Activated CD4-positive, alpha-beta T cell treated with anti-CD3 and anti-CD28 coated beads, Interleukin-2, amount 50 U/mL, for 1 hour (primary cell): ENCODE measurements around the gene ACSM5.

Experiments
- DNase-seq: peaks from one replicate; pipeline ENCODE4 v3.0.0-alpha.2; 2020

ACSM5 gene, protein sequence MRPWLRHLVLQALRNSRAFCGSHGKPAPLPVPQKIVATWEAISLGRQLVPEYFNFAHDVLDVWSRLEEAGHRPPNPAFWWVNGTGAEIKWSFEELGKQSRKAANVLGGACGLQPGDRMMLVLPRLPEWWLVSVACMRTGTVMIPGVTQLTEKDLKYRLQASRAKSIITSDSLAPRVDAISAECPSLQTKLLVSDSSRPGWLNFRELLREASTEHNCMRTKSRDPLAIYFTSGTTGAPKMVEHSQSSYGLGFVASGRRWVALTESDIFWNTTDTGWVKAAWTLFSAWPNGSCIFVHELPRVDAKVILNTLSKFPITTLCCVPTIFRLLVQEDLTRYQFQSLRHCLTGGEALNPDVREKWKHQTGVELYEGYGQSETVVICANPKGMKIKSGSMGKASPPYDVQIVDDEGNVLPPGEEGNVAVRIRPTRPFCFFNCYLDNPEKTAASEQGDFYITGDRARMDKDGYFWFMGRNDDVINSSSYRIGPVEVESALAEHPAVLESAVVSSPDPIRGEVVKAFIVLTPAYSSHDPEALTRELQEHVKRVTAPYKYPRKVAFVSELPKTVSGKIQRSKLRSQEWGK

DNA sequence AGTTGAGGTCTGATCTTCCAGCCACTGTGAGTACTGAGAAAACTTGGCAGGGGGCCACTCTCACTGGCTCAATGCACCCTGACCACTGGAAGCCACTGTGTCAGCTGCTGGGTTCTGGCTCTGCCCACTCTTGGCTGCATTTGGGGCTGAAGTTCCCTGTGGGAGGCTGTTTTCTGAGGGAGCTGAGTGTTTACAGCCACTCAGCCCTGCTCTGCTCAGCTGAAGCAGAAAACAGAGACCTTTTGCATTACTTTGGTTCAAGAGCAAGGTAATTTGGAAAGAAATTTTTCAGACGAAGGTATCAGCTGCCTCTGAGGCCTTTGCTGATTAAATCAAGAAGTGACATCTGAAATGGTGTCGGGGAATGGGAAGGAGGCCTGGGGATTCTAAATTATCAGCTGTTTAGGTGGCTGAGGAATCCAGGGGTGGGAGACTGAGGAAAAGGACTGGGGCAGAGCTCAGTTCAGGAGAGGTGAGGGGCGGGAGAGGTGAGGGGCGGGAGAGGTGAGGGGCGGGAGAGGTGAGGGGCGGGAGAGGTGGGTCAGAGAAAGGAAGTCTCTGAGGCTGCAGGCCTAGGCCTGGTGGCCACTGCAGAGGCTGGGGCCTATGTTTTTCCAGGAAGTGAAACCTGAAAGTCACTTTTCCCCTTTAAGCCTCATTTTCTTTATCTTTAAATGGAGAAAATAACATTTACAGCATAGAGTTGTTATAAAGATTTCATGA is at the start of gene ACSM5:
Gene ACSM5 (plus strand): TSS at position 137 of the 723 bp plus-strand sequence. CDS start 1,951 bp downstream, outside the sequence.
- no peak for DNase-seq

DNA sequence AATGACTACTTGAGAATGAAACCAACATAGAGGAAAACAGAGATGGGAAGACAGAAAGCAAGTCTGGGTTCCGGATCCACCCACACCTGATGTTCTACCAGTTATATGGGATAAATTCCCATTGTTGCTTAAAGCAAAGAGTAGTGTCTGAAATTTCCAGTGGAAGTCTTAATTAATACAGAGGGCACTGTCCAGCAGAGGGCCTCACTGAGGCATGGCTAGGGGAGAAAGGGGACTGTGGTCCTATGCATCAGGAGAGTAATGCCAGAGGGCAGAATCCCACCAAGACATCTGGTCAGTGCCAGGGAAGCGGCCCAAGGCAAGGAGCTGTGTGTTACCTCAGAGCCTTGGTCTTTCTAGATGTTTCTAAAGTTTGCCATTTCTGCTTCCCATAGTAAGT is 49.3 kb upstream of the ACSM5 start:
- DNase-seq: no peak

DNA sequence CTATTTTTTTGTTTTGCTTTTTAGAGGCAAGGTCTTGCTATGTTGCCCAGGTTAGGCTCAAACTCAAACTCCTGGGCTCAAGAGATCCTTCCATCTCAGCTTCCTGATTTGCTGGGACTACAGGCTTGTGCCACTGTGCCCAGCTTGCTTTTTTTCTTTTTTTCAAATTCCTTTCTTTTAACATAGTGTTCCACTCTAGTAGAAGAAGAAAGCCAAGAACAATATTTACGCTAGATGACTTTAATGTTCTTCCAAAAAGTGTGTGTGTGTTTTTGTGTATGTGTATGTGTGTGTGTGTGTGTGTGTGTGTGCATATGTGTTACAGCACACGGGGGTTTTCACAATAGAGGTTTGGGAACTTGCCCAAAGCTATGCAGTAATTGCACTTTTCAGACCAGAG is 46.1 kb upstream of the ACSM5 start:
- no peak for DNase-seq

DNA sequence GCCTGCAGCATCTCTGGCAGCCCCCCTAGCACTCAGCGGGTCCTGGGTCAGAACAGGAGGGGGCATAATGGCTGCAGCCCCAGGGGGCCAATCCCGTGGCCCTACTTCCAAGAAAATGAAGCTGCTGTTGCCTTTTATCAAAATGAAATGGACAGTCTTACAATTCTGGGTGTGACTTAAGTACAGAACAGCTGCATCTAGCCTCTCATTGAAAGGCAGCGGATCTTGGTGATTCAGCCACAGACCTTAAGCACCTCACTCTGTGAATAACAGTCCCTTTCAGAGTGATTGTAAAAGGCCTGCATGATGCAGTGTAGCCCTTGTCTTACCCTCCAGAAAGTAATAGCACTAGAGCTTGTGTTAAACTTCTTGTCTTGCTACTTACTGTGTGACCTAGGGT is 45.3 kb upstream of the ACSM5 start:
- no peak for DNase-seq

DNA sequence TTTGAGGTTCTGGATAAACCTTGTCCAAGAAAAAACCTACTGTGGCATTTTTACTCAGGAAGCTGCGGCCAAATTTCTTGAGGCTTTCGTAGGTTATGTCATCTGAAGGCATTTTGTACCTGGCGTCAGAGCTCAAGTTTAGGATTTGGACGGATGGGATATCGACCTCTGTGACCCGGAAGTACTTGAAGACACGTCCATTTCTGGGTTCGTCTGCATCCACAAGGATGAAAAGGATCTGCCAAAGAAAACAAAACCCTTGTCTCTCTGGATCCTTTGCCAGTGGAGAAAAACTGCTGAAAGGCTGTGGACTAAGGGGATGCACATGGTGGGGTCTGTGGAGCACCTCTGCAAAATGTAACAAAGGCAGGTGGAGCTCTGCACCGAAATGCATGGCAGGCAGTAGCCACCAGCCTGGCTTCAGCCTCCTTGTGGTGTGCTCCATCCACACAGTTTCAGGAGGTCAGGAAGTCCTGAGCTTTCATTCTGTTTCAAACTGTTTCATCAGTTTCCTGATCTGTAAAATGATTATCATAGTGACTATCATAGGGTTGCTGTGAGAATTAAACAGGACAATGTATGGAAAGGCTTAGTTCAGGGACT is 39.8 kb upstream of the ACSM5 start:
- no peak for DNase-seq

DNA sequence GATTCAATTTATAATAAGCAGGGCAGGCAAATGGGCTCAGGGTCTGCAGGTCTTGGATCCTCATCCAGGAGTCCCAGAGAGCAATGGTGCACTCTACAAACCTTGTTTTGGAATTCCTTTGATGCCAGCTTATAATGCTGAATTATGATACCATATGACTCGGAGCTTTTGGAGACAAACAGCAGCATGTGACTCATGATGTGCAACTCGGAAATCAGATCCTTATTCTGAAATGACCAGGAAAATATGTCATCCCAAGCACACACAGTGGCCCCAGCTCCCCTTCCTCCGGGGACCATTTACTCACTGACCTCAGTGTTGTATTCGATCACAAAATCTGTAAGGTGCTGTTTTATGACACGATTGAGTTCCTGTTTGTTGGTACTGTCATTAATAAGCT is 36.6 kb upstream of the ACSM5 start:
- no peak for DNase-seq

DNA sequence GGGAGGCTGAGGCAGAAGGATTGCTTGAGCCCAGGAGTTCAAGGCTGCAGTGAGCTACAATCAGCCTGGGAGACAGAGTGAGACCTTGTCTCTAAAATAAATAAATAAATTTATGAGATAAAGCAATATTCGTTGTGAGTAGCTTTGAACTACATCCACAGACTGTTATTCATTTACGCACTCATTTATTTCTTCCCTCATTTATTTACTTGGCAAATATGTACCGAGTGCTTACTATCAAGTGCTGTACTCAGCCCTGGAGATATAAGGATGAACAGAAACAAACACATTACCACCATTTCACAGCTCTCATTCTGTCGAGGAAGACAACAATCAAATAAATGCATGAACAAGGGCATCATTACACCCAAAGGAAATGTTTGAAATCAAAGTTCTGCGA is 32.2 kb upstream of the ACSM5 start:
- DNase-seq: no peak

DNA sequence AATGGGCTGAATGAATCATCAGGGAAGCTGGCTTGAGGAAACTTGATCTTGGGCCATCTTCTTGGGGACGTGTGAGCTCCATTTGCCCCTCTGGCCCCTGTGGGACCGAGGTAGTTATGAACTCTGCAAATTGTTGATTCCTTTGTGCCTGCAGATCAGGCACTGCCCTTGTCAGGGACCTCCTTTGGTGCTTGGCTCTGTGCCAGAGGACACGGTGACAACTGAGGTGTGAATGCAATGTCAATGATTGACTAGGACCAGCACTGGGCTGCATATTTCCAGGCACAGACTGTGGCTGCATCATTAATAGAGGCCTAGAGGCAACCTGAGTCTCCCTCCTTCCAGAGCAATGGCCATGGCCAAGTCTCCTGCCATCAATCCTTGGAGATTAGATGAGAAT is 28.6 kb upstream of the ACSM5 start:
- DNase-seq: no peak

DNA sequence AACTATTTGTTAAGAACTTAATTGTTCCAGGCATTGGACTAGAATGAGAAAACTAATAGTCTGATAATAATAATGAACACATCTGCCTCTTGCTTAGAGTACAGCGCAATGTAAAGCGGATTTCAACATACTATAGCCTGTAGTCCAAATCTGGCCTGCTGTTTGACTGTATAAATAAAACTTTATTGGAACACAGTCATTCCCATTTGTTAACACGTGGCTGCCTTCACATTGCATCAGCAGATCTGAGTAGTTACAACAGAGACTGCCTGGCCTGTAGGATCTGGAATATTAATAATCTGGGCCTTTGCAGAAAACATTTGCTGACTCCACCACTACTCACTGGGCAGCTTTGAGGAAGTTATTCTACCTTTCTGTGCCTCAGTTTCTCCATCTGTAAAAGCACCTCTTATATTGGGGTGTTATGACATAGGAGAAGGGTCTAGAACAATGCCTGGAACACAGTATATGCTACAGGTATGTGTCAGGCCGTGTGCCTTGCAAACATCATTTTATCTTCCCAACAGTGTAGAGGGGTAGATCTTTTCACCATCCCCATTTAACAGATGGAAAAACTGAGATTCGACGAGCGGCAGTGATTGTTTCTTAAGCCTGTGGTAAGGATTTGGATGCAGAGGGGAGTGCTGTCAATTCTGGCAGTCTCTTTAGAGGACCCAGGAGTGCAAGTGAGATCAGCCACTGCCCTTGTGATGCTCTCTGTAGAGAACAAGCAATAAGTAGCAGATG is 27.0 kb upstream of the ACSM5 start:
- DNase-seq: no peak

DNA sequence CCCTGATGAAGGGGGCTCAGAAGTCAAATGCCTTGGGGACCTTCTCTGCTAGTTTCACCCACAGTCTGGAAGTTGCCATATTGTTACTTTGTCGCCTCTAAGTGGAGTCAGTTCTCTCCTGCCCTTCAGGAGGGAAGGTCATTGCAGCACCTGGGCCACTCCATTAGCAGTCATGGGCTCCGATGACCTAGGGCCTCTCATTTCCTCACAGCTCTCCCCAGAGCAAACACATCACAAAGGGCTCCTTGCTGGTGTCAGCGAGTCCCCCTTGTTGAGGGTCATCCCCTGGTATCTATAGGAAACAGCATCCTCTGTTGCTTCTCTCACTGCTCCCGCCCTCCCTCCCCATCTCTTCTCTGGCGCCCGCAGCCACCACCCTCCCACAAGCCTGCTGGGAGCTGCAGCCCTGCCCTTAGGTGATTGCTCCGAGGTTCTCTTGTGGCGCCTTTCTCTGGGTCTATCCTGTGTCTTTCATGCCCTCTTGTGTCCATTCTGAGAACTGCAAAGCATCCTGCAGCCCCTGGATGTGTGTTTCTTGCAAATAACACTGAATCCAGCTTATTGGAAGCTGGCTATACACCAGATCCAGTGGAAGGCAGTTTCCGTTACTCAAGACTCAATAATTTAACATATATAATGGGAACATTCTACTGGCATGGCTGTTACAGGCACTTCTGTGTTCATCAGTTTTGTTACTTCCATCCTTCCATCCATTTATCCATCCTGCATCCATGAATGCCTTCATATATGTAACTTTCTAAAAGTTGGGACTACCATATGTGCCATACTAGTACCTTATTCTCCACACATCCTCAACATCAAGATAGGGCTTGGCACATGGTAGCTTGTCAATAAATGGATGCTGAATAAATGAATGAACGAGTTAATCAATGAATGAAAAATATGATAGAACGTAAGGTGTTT is 26.0 kb upstream of the ACSM5 start:
- DNase-seq: peak; percentile 19

DNA sequence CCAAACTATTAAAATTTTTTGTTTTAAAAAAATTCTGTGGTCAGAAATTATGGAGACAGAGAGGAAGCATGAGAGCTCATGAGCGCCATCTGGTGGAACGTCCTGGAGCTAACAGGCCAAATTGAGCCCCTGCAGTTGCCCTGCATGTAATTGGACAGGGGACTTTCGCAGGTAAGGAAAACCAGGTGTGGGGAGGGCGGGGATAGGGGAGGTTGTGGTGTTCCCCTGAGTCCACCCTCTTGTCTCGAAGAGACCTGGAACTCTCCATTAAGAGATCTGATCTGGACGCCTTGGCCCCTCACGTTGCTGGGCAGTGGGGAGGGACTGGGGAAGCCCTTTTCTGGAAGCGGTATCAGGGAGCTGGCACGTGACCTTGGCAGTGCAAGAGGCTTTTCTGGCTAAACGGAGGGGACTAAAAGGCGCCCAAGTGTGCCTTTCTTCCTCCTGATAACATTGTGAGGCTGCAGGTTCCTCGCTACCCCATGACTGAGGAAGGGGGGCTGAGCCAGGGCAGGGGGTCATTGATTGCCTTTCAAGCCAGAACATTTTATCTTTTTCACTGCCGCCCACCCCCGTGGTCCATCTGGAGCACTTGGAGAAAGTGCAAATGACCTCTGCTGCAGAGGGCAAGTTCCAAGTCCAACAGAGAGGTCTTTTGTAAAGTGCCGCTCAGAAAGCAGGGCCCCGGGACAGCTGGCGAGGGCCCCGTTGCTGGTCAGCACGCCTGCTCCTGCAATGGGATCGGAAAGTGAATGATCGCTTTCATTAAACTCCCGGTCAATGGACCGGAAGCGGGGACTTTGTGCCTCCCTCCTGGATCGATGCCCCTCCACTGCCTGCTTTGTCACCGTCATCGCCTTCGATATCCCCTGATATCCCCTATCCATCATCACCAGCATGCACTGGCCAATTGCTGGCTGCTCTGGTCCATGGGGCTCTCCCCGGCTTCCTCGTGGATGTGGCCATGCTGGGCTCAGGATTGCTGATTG is 23.2 kb upstream of the ACSM5 start:
- DNase-seq: peak; percentile 52

DNA sequence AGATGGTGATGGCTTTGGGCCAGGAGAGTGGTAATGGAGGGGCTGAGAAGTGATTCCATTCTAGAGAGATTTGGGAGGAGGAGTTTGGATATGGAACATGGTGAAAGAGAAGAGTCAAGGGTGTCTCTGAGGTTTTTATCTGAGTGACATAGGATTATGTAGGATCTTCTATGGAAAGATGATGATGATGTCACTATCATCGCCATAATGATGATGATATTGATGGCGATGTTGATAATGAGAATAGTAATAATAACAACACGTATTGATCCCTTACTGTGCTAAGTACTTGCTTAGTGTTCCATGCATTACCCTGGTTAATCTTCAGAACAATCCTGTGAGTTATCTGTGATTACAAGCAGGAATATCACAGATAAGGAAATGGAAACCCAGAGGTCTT is 21.4 kb upstream of the ACSM5 start:
- no peak for DNase-seq

DNA sequence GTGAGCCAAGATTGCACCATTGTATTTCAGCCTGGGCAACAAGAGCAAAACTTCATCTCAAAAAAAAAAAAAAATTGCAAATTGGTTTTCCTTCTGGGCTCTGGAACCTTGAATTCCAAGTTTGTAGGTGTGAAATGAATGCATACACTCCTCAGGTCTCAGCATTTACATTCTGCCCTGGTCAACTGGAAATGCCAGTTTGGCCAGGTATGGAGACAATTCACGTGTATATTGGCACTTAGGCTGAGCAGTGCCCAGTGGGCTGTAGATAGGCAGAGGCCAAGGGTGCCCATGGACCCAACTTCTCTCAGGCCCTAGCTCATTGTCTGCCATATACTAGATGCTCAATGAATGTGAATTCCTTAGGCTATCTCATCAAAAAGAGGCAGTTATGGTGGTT is 20.5 kb upstream of the ACSM5 start:
- no peak for DNase-seq

DNA sequence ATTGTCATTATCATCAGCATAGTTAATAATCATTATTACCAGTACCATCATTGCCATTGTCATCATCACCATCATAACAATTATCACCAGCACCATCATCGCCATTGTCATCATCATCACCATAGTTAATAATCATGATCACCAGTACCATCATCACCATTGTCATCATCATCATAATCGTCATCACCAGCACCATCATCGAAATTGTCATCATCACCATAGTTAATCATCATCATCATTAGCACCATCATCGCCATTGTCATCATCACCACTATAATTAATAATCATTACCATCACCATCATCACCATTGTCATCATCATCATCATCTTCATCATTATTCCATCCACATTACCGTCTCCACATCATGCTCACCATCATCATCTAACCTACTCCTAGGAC is 18.3 kb upstream of the ACSM5 start:
- no peak for DNase-seq

DNA sequence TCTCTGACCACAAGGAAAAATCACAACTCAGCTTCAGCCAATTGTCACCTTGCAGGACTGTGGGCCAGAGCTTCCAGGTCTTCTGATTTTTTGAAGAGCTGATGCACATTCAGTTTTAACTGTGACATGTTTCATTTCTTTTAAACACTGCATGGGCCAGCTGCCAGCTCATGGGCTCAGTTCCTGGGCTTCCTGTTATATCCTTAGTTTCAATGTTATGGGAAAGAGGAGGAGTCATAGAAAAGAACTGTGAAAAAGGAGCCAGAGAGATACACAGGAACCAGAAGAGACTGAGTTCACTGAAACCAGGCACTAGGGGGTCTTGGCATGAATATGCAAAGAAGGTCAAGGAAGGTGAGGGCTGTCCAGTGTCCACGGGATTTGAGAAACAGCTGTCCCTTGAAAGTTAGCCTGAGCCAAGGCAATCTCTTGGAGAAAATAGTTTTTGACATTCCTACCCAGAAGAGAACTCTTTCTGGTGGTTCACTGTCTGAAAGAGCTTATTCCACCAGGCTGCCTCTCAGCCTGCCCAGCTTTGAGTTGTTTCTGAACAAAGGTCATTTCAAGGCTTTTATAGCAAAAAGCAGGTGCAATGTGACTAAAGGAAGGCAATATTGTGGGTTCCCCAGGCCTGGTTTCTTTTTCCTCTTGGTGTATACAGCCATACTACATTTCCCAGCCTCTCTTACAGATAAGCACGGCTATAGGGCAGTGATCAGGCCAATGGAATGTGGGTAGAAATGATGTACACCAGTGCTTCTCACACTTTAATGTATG is 15.3 kb upstream of the ACSM5 start:
- DNase-seq: no peak

DNA sequence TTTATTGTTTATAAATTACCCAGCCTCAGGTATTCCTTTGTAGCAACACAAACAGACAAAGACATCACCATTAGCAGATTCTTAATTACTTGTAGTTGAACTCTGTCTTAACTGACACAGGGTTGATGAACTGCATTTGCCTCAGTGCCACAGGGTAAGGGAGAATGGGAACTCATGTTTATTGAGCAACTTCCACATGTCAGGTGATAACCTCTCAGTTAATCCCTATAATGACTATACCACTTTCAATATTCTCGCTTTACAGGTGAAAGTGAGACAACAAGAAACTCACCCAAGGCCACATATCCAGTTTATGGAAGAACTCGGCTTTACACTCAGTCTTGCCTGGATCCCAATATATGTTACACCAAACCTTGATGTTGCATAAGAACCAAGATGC is 13.4 kb upstream of the ACSM5 start:
- DNase-seq: no peak

DNA sequence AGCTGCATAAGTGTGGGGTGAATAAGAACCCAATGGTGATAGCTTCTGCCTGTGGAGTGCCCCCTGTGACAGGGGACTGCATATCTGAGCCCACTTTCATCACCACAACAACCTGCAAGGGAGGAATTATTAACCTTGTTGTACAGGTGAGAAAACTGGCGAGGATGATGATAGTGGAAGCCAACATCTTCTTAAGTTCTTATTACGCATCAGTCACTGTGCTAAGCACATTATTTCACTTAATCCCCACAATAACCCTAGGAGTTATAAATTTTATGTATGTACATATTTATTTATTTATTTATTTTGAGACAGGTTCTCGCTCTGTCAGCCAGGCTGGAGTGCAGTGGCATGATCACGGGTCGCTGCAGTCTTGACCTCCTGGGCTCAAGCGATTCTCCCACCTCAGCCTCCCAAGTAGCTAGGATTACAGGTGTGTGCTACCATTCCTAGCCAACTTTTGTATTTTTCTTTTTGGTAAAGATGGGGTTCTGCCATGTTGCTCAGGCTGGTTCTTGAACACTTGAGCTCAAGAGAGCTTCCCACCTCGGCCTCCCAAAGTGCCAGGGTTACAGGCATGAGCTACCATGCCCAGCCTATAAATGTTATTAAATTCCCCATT is 12.4 kb upstream of the ACSM5 start:
- DNase-seq: no peak

DNA sequence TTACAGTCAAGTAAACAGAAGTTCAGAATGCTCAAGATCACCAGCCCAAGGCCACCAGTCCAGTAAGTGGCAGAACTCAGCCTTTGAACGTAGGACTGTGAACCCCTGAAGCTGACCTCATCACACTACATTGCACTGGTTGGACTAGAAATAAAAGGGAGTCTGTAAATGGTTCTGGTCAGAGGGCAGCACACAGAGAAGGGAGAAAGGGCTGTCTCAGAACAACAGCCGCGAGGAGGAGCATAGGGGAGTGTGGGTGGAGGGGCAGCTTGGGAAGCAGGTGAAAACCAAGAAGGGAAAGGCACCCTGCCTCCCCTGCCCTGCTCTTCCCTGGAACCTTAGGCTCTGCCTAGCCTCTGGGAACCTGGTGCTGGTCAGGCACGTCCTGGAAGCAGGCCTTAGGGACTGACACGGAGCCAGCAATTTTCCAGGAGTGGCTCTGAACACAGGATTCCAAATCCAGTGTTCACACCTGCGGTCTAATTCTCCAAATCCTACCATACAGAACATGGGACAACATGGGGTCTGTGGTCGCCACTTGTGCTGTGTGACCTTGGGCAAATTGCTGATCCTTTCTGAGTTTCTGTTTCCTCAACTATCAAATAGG is 11.8 kb upstream of the ACSM5 start:
- no peak for DNase-seq

DNA sequence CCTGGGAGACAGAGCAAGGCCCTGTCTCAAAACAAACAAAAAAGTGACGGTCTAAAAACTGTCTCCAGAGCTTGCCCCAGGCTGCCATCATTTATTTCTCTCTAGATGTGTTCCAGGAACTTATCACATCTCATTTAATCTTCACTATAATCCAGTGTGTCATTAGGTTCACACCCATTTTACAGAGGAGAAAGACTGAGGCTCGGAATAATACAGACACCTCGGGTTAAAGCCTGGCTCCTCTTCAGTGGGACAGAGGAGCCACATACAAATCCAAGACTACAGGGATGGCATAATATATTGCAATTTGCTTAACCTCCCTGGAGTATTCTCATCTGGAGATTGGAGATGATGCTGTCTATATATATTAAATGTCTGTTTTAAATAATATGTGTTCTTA is 10.7 kb upstream of the ACSM5 start:
- DNase-seq: no peak
